Neural progenitor cell (in vitro differentiated cells): ENCODE measurements around the gene HCFC1. TPM values are rescaled to one million over a fixed set of nuclear protein-coding genes. Genes with fewer than 3 reads are reported as not detected.

Experiments used
- DNase-seq: peaks from one replicate; pipeline ENCODE4 v3.0.0-alpha.2; 2016; ENCODE audit warnings: low spot score
- H2AFZ ChIP-seq: fragments of 200-600 bp; sonication (generic); replicated peaks from 2 replicates; pipeline ENCODE4 v1.6.1; 2016; ENCODE audit warnings: antibody characterized with exemption
- H3F3A ChIP-seq: fragments of 200-600 bp; sonication (generic); 2 replicates; pipeline ENCODE4 v1.6.1; 2016; ENCODE audit warnings: antibody characterized with exemption, low read depth
- H3K27ac ChIP-seq: fragments of 200-600 bp; sonication (generic); 2 replicates; pipeline ENCODE4 v1.5.1; 2016; ENCODE audit warnings: mild to moderate bottlenecking
- H3K27me3 ChIP-seq: fragments of 200-600 bp; sonication (generic); 2 replicates; pipeline ENCODE4 v1.6.1; 2016; ENCODE audit warnings: mild to moderate bottlenecking, moderate library complexity
- H3K36me3 ChIP-seq: fragments of 200-600 bp; sonication (generic); 2 replicates; pipeline ENCODE4 v1.5.1; 2016
- H3K4me1 ChIP-seq: fragments of 200-600 bp; sonication (generic); 2 replicates; pipeline ENCODE4 v1.6.1; 2016; ENCODE audit warnings: mixed run types
- H3K4me2 ChIP-seq: fragments of 200-600 bp; sonication (generic); 2 replicates; pipeline ENCODE4 v1.6.1; 2016
- H3K4me3 ChIP-seq: fragments of 200-600 bp; sonication (generic); 2 replicates; pipeline ENCODE4 v1.5.1; 2016
- H3K79me2 ChIP-seq: fragments of 200-600 bp; sonication (generic); 2 replicates; pipeline ENCODE4 v1.6.1; 2016; ENCODE audit warnings: low read depth
- H3K9ac ChIP-seq: fragments of 200-600 bp; sonication (generic); 2 replicates; pipeline ENCODE4 v1.6.1; 2016
- H3K9me3 ChIP-seq: fragments of 200-600 bp; sonication (generic); 2 replicates; pipeline ENCODE4 v1.5.1; 2016; ENCODE audit warnings: low read depth
- H4K20me1 ChIP-seq: fragments of 200-600 bp; sonication (generic); 2 replicates; pipeline ENCODE4 v1.6.1; 2016; ENCODE audit warnings: low read depth
- H3K27ac Mint-ChIP-seq: 3 replicates; pipeline ENCODE4 v1.8.0; 2021; ENCODE audit warnings: mixed read lengths
- H3K27me3 Mint-ChIP-seq: 2 replicates; pipeline ENCODE4 v1.8.0; 2022; ENCODE audit warnings: low read depth, mild to moderate bottlenecking, inconsistent platforms, moderate library complexity, mixed read lengths; ENCODE audit not compliant: insufficient read depth
- H3K36me3 Mint-ChIP-seq: 3 replicates; pipeline ENCODE4 v1.8.0; 2021; ENCODE audit warnings: mixed read lengths
- H3K4me1 Mint-ChIP-seq: 3 replicates; pipeline ENCODE4 v1.8.0; 2021; ENCODE audit warnings: mixed read lengths
- H3K4me3 Mint-ChIP-seq: 3 replicates; pipeline ENCODE4 v1.8.0; 2021; ENCODE audit warnings: mild to moderate bottlenecking, moderate library complexity, mixed read lengths
- H3K9me3 Mint-ChIP-seq: 3 replicates; pipeline ENCODE4 v1.8.0; 2020; ENCODE audit warnings: mixed read lengths
- CTCF ChIP-seq: fragments of 200-600 bp; sonication (generic); IDR thresholded peaks from 2 replicates; pipeline ENCODE4 v1.5.1; 2017; ENCODE audit warnings: antibody characterized with exemption, mild to moderate bottlenecking
- EZH2 ChIP-seq: fragments of 200-600 bp; sonication (generic); IDR thresholded peaks from 2 replicates; pipeline ENCODE4 v1.6.1; 2017; ENCODE audit warnings: antibody characterized with exemption, mild to moderate bottlenecking, moderate library complexity
- EZH2phosphoT487 ChIP-seq: fragments of 200-600 bp; sonication (generic); IDR thresholded peaks from 2 replicates; pipeline ENCODE4 v1.6.1; 2017; ENCODE audit warnings: antibody characterized with exemption
- total RNA-seq: library from RNA; depleted of rRNA; stranded (reverse); fragments of >200 nt; gene quantifications from 2 replicates; pipeline ENCODE4 v1.2.3, GENCODE V29; 2015; ENCODE audit warnings: low replicate concordance

Gene HCFC1
- total RNA-seq, 1 donor from 2014 or later = 20.7 TPM

GRCh38 chrX:153948002-153948466, 23.6 kb downstream of the HCFC1 start:
- Mint-ChIP-seq H3K4me3 (peak overlapping the region; percentile 51), H3K27me3 (peaks cover 12% of the 10 kb centered on the region), H3K4me1 (peaks cover 31% of the 10 kb centered on the region), H3K36me3 (peaks cover 24% of the 10 kb centered on the region), H3K27ac (peak overlapping the region; percentile 74), H3K9me3 (no peaks in the 10 kb centered on the region)
- no peaks in the 10 kb centered on the region for H3K36me3 ChIP-seq
- no peak overlapping the region for H3K4me2 ChIP-seq
- peaks cover 26% of the 10 kb centered on the region for H3F3A ChIP-seq
- H3K27me3 ChIP-seq = no peaks in the 10 kb centered on the region
- H3K9ac ChIP-seq = no peak overlapping the region
- peaks cover 9% of the 10 kb centered on the region for H3K79me2 ChIP-seq
- TF ChIP-seq CTCF (no peak), EZH2 (no peak), EZH2phosphoT487 (no peak)
- DNase-seq = peak; percentile 62
- H3K9me3 ChIP-seq = no peaks in the 10 kb centered on the region
- H3K4me1 ChIP-seq = peaks cover 6% of the 10 kb centered on the region
- no peak overlapping the region for H3K4me3 ChIP-seq
- H3K27ac ChIP-seq = peak overlapping the region; percentile 80
- no peaks in the 10 kb centered on the region for H4K20me1 ChIP-seq
- H2AFZ ChIP-seq = no peak overlapping the region

DNA sequence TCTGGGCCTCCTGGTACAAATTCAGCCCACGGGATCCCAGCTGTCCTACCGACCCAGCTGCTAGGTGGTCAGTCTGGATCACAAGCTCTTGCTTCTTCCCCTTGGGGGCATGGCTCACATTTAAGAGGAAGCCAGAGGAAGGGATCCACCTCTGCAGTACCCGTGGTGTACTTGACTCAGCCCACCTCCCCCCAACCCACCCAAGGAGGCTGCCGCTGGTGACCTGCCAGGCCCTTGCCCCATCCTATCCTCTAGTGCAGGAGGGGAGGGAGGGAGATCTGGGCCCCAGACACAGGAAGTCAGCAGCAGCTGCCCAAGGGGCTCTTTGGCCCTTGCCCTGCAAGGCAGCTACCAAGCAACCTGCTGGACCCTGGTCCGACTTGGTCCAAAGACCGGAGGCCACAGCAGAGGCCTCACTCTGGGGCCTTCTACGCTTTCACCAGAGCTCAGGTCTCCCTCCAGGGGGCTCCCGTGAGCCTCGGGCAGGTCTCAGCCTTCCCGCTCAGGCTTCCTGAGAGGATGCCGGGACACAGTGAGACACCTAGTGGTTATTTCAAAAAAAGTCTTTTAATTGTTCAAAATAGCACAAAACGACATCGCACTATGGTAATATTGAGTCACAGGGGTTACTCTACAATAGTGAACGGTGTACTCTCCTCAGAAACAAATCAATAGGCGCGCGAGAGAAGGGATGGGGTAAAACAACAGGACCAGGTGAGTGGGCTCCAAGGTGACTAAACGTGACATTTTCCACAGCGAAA, 24.4 kb downstream of the HCFC1 start:
- H3K4me2 ChIP-seq = no peak overlapping the region
- no peak overlapping the region for H3K9ac ChIP-seq
- Mint-ChIP-seq H3K4me1 (peaks cover 29% of the 10 kb centered on the region), H3K9me3 (no peaks in the 10 kb centered on the region), H3K4me3 (peak overlapping the region; percentile 31), H3K36me3 (peaks cover 21% of the 10 kb centered on the region), H3K27me3 (peaks cover 12% of the 10 kb centered on the region), H3K27ac (peak overlapping the region; percentile 81)
- H3K4me3 ChIP-seq = no peak overlapping the region
- no peaks in the 10 kb centered on the region for H3K9me3 ChIP-seq
- H3K27ac ChIP-seq = peak overlapping the region; percentile 80
- no peaks in the 10 kb centered on the region for H4K20me1 ChIP-seq
- peaks cover under 1% of the 10 kb centered on the region for H3K79me2 ChIP-seq
- peak; percentile 85 for DNase-seq
- H2AFZ ChIP-seq = no peak overlapping the region
- H3K36me3 ChIP-seq = no peaks in the 10 kb centered on the region
- no peak for TF ChIP-seq EZH2phosphoT487
- peak; percentile 75 for TF ChIP-seq CTCF
- H3F3A ChIP-seq = peaks cover 26% of the 10 kb centered on the region
- peaks cover 6% of the 10 kb centered on the region for H3K4me1 ChIP-seq
- no peaks in the 10 kb centered on the region for H3K27me3 ChIP-seq

DNA sequence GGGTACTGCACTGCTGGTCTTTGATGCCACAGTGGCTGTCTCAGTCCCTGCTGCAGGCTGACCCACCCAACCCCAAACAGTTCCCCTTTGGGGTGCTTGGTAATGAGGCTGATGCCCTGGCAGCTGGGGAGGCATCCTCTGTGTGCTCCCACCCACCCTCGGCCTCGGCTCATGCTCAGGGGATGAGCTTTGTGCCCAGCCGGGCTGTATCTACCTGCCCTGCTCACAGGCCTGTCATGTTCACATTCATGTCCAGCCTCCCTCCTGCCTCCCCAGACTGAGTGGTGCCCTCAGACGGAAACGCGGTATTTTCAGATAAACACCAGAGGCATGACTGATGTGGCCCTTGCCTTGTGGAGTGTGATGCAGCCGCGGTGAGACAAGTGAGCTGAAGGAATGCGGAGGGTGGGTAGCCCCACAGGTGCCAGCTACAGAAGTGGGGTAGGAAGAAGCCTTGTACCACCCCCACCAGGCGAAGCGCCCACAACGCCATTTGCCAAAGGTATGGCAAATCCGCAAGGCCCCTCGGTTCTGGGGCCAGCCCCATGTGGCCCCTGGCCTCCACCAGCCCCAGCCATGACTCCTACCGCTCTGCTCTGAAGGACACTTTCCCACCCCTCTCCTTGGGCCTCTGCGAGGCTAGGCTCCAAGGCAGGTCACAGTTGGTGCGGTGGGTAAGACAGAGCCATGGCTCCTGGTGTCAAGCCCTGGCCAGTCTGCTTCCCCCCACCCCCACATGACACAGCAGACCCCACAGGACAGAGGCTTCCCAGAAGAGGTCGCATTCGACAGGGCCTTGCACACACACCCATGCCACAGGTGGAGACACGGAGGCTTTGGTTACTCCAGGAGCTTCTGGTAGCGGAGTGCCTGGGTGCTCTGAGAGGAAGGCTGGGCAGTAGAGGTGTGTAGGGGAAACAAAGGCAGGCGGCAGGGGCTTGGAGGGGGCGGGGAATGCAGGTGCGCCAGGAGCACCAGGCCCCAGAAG, 25.4 kb downstream of the HCFC1 start:
- TF ChIP-seq CTCF (no peak), EZH2phosphoT487 (no peak), EZH2 (no peak)
- Histone ChIP-seq H2AFZ (no peak overlapping the region), H3K9ac (no peak overlapping the region), H3K36me3 (no peaks in the 10 kb centered on the region), H3K4me2 (no peak overlapping the region), H4K20me1 (no peaks in the 10 kb centered on the region), H3K79me2 (no peaks in the 10 kb centered on the region), H3K9me3 (no peaks in the 10 kb centered on the region), H3K27ac (no peak overlapping the region), H3K27me3 (no peaks in the 10 kb centered on the region), H3F3A (peaks cover 26% of the 10 kb centered on the region), H3K4me3 (no peak overlapping the region), H3K4me1 (peaks cover 6% of the 10 kb centered on the region)
- peaks cover 14% of the 10 kb centered on the region for H3K27me3 Mint-ChIP-seq
- DNase-seq = no peak
- H3K36me3 Mint-ChIP-seq = peaks cover 18% of the 10 kb centered on the region
- H3K27ac Mint-ChIP-seq = no peak overlapping the region
- H3K4me3 Mint-ChIP-seq = no peak overlapping the region
- peaks cover 30% of the 10 kb centered on the region for H3K4me1 Mint-ChIP-seq
- no peaks in the 10 kb centered on the region for H3K9me3 Mint-ChIP-seq
